Measurements from ENCODE around the gene COG1. TPM values are rescaled to one million over a fixed set of nuclear protein-coding genes. Genes with fewer than 3 reads are reported as not detected.
A peak's percentile ranks its signal among the peaks of the same experiment; 100 is the strongest.
"Not testable (repeated sequence)": the region's sequence is repeated elsewhere in the genome, so short reads cannot be mapped to it uniquely, and the experiment has no call there.

COG1 gene
- 10 to 100 TPM; 29.2 to 32.5 TPM for total RNA-seq

DNA sequence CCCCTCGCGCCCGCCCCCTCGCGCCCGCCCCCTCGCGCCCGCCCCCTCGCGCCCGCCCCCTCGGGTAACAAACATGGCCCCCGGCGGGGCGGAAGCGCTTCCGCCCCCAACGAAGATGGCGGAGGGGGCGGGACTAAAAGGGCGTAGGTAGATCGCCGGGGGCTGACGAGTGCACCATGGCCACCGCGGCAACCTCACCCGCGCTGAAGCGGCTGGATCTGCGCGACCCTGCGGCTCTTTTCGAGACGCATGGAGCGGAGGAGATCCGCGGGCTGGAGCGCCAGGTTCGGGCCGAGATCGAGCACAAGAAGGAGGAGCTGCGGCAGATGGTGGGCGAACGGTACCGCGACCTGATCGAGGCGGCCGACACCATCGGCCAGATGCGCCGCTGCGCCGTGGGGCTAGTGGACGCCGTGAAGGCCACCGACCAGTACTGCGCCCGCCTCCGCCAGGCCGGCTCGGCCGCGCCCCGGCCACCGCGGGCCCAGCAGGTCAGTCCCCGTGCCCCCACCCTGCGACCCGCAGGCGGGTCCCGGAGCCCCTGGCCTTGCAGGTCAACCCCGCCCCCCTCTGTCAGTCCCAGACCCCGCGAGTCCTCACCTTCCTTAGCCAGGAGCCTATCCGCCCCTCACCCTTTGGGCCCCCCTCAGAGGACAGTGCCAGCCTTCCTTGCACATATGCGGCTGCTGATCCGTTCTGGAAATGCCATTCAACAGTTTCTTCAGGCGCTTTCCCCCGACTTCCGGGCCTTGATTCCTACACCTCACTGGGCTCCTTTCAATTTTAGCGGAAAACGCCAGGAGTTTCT, at the start of gene COG1:
TSS of gene COG1 (plus strand) at position 162 of the 808 bp plus-strand sequence. CDS start at position 177, 15 bp downstream.
- POLR2A ChIA-PET, result no interaction called here
- Mint-ChIP-seq H3K27me3 (no peaks in the 10 kb centered on the region), H3K27ac (peak within 1 kb of the TSS; percentile 99), H3K9me3 (no peaks in the 10 kb centered on the region), H3K4me1 (peaks cover 31% of the 10 kb centered on the region), H3K36me3 (ENCODE audit: low read depth) (peaks cover 24% of the 10 kb centered on the region), H3K4me3 (peak within 1 kb of the TSS; percentile 99)
- CTCF ChIA-PET, result interaction anchor here (1.0 kb wide), 1 partner anchor 16 kb away, joined by 3 read pairs; no protein-coding TSS in a partner anchor
- peak; percentile 90 for DNase-seq

GRCh38 chr17:73144209-73144608, 48.6 kb upstream of the COG1 start:
- H3K4me3 Mint-ChIP-seq; H3K27me3 Mint-ChIP-seq; H3K27ac Mint-ChIP-seq; POLR2A ChIA-PET; DNase-seq; H3K36me3 Mint-ChIP-seq (ENCODE audit: low read depth): not testable (repeated sequence)
- peaks cover 15% of the 10 kb centered on the region for H3K4me1 Mint-ChIP-seq
- CTCF ChIA-PET, result interaction anchor here (1.6 to 2.3 kb wide), 3 partner anchors 12 to 419 kb away, joined by 3 to 12 read pairs (median 4); no protein-coding TSS in a partner anchor
- peaks cover 21% of the 10 kb centered on the region for H3K9me3 Mint-ChIP-seq

GRCh38 chr17:73145641-73146040, 47.2 kb upstream of the COG1 start:
- POLR2A ChIA-PET, result no interaction called here
- CTCF ChIA-PET, result interaction anchor here (1.2 to 2.3 kb wide), 3 partner anchors 7 to 11 kb away, joined by 4 to 12 read pairs (median 4); no protein-coding TSS in a partner anchor
- H3K9me3 Mint-ChIP-seq, result peaks cover 21% of the 10 kb centered on the region

GRCh38 chr17:73147791-73148190, 45.1 kb upstream of the COG1 start:
- H3K27ac Mint-ChIP-seq; POLR2A ChIA-PET; DNase-seq; H3K27me3 Mint-ChIP-seq; H3K4me3 Mint-ChIP-seq; H3K36me3 Mint-ChIP-seq (ENCODE audit: low read depth); CTCF ChIA-PET: not testable (repeated sequence)
- H3K9me3 Mint-ChIP-seq, result peaks cover 21% of the 10 kb centered on the region
- peaks cover 15% of the 10 kb centered on the region for H3K4me1 Mint-ChIP-seq

More at GRCh38 chr17:73145641-73146040, 47.2 kb upstream of the COG1 start:
- H3K4me1 Mint-ChIP-seq, result peaks cover 15% of the 10 kb centered on the region
- no peak overlapping the region for H3K27ac Mint-ChIP-seq
- DNase-seq, result no peak
- H3K36me3 Mint-ChIP-seq (ENCODE audit: low read depth), result peaks cover 9% of the 10 kb centered on the region
- no peak overlapping the region for H3K4me3 Mint-ChIP-seq
- peaks cover 2% of the 10 kb centered on the region for H3K27me3 Mint-ChIP-seq

- Mint-ChIP-seq H3K4me3 (no peak overlapping the region), H3K36me3 (ENCODE audit: low read depth) (peaks cover 9% of the 10 kb centered on the region), H3K9me3 (peaks cover 18% of the 10 kb centered on the region), H3K4me1 (peaks cover 5% of the 10 kb centered on the region), H3K27me3 (no peaks in the 10 kb centered on the region), H3K27ac (no peak overlapping the region)
- ChIA-PET CTCF (interaction anchor here (0.8 kb wide), 1 partner anchor 31 kb away, joined by 3 read pairs; no protein-coding TSS in a partner anchor), POLR2A (no interaction called here)
- no peak for DNase-seq
These were observed 44.1 kb upstream of the COG1 start for GRCh38 chr17:73148540-73149334.

DNA sequence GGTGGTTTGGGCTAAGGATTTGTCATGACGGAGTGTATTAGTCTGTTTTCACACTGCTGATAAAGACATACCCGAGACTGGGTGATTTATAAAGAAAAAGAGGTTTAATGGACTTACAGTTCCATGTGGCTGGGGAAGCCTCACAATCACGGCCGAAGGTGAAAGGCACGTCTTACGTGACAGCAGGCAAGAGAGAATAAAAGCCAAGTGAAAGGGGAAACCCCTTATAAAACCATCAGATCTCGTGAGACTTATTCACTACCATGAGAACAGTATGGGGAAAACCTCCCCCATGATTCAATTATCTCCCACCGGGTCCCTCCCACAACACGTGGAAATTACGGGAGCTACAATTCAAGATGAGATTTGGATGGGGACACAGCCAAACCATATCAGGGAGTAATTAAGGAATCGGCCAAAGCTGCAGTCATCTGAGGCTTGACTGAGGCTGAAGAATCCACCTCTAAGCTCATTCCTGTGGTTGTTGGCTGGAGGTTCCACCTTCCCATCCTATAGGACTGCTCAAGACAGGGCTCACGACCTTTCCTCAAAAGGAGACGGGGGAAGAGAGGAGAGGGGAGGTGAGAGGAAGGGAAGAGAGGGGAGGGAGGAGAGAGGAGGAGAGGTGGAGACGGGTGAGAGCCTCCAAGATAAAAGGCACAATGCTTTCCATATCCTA, 42.1 kb upstream of the COG1 start:
- H3K4me3 Mint-ChIP-seq; H3K4me1 Mint-ChIP-seq; H3K9me3 Mint-ChIP-seq; H3K27me3 Mint-ChIP-seq; H3K27ac Mint-ChIP-seq; POLR2A ChIA-PET; H3K36me3 Mint-ChIP-seq (ENCODE audit: low read depth); DNase-seq: not testable (repeated sequence)
- CTCF ChIA-PET, result interaction anchor here (0.6 to 1.5 kb wide), 2 partner anchors 14 to 974 kb away, joined by 3 read pairs; partner anchors contain the start of gene SSTR2

DNA sequence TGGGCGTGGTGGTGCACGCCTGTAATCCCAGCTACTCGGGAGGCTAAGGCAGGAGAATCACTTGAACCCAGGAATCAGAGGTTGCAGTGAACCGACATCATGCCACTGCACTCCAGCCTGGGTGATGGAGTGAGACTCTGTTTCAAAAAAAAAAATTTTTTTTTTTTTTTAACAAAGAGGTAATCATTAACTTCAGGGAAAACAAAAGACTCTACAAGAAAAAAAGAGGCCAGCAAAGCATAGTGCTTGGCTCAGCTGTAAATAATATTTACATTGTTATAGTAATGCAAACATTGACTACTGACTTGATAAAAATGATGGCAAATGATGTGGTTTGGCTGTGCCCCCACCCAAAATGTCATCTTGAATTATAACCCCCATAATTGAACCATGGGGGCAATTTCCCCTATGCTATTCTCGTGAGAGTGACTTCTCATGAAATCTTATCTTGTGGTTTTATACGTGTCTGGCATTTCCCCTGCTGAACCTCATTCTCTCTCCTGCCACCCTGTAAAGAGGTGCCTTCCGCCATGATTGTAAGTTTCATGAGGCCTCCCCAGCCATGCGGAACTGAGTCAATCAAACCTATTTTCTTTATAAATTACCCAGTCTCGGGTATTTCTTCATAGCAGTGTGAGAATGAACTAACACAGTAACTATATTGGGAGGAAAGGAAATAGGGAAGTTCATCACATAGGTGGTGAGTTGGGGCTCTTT, 40.8 kb upstream of the COG1 start:
- DNase-seq, result no peak
- POLR2A ChIA-PET, result no interaction called here
- CTCF ChIA-PET, result interaction anchor here (1.5 kb wide), 1 partner anchor 13 kb away, joined by 3 read pairs; the partner anchor contains the start of gene SSTR2
- no peak overlapping the region for H3K4me3 Mint-ChIP-seq
- H3K4me1 Mint-ChIP-seq, result peaks cover 3% of the 10 kb centered on the region
- H3K27me3 Mint-ChIP-seq, result no peaks in the 10 kb centered on the region
- no peaks in the 10 kb centered on the region for H3K36me3 Mint-ChIP-seq (ENCODE audit: low read depth)
- H3K27ac Mint-ChIP-seq, result no peak overlapping the region
- H3K9me3 Mint-ChIP-seq, result no peaks in the 10 kb centered on the region

DNA sequence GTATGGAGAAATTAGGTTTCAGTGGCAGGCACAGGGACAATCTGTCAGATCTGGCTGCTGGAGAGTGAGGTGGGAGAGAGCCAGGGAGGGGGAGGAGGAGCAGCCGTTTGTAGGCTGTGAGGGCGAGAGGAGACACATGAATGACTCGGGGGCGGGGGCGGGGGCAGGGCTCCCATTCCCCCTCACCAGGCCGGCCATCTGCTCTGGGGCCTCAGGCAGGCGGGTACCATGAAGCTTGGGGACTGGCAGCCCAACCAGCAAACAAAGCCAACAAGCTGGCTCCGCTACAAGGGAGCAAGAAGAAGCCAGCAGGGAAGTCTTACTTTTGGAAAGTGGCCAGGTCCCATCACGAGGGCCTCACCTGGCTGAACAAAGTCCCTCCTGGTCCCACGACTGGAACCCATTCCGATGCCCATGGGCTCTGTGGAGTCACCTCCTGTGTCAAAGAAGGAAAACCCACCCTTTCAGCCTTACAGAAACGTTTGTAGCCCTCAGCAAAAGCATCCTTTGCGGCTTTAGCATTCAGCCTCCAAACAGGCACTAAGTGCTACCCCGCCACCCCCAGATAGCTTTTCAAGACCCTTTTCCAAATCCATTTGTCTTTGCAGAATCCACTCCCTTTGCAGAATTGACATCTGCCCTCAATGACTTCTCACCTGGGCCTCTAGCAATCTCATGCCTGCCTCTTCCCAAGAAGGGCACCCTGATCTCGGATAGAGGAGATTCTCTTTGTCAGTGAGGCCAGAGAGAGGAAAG, 37.3 kb upstream of the COG1 start:
- CTCF ChIA-PET, result interaction anchor here (0.8 to 5.2 kb wide), 7 partner anchors 9 to 429 kb away, joined by 3 to 35 read pairs (median 7); partner anchors contain the start of gene SSTR2
- Mint-ChIP-seq H3K4me3 (no peak overlapping the region), H3K27ac (no peak overlapping the region), H3K9me3 (no peaks in the 10 kb centered on the region), H3K27me3 (peaks cover 11% of the 10 kb centered on the region), H3K36me3 (ENCODE audit: low read depth) (no peaks in the 10 kb centered on the region), H3K4me1 (peaks cover 5% of the 10 kb centered on the region)
- POLR2A ChIA-PET, result no interaction called here
- no peak for DNase-seq

- Mint-ChIP-seq H3K4me3 (no peak overlapping the region), H3K36me3 (ENCODE audit: low read depth) (no peaks in the 10 kb centered on the region), H3K9me3 (no peaks in the 10 kb centered on the region), H3K27ac (no peak overlapping the region), H3K27me3 (peaks cover 19% of the 10 kb centered on the region), H3K4me1 (peaks cover 7% of the 10 kb centered on the region)
- DNase-seq, result peak; percentile 65
- ChIA-PET CTCF (interaction anchor here (0.6 to 5.2 kb wide), 11 partner anchors 8 to 596 kb away, joined by 3 to 35 read pairs (median 4); partner anchors contain the start of gene SSTR2), POLR2A (no interaction called here)
These were observed 36.6 kb upstream of the COG1 start for GRCh38 chr17:73156166-73156840.

- Mint-ChIP-seq H3K4me1 (peaks cover 7% of the 10 kb centered on the region), H3K27ac (no peak overlapping the region), H3K9me3 (no peaks in the 10 kb centered on the region), H3K27me3 (peaks cover 20% of the 10 kb centered on the region), H3K4me3 (no peak overlapping the region), H3K36me3 (ENCODE audit: low read depth) (no peaks in the 10 kb centered on the region)
- no peak for DNase-seq
- POLR2A ChIA-PET, result no interaction called here
- CTCF ChIA-PET, result interaction anchor here (0.6 to 5.2 kb wide), 7 partner anchors 12 to 597 kb away, joined by 3 to 35 read pairs (median 5); no protein-coding TSS in a partner anchor
These were observed 35.9 kb upstream of the COG1 start for GRCh38 chr17:73156887-73157520.

DNA sequence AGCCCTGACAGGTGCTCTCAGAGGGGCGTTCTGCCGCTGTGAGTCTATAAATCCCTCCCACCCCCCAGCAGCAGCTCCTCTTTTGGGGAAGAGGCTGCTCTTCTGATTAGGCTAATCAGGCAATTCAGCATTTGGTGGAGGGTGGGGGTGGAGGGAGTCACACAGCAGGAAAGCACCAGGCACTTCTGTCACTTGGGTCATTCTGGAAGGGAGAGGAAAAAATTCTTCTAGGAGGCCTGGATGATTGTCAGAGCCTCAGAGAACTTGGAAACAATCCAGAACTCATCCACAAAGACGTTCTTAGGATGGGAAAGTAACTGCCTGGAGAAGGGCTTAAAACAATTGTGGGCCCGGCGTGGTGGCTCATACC, 35.3 kb upstream of the COG1 start:
- ChIA-PET CTCF (interaction anchor here (1.8 to 5.2 kb wide), 3 partner anchors 12 to 598 kb away, joined by 5 to 35 read pairs (median 12); no protein-coding TSS in a partner anchor), POLR2A (no interaction called here)
- Mint-ChIP-seq H3K27me3 (peaks cover 22% of the 10 kb centered on the region), H3K4me3 (no peak overlapping the region), H3K36me3 (ENCODE audit: low read depth) (no peaks in the 10 kb centered on the region), H3K4me1 (peaks cover 4% of the 10 kb centered on the region), H3K9me3 (no peaks in the 10 kb centered on the region), H3K27ac (no peak overlapping the region)
- DNase-seq, result no peak

Measured in activated CD4-positive, alpha-beta T cell treated with anti-CD3 and anti-CD28 coated beads, Interleukin-2, amount 10 ng/mL, durations not matched to agents 7 days and 5 days (primary cell).